ENCODE measurements around the gene LHPP. TPM values are rescaled to one million over a fixed set of nuclear protein-coding genes. Genes with fewer than 3 reads are reported as not detected.

Gene LHPP
- total and polyA plus RNA-seq, 3 donors from 2014 or later: 34.2 to 46.0 (median 45.0) TPM

GRCh38 chr10:124656541-124656940 is 194.9 kb downstream of the LHPP start:
- WGBS, 2 donors: 80 to 82% methylated on average over 6 of the region's 6 CpGs
- DNase-seq: no peak
- Histone ChIP-seq H3K4me1 (peaks cover 16% of the 10 kb centered on the region), H3K27me3 (no peaks in the 10 kb centered on the region), H3K27ac (no peak overlapping the region), H3K4me3 (no peak overlapping the region), H3K36me3 (ENCODE audit: low read depth, missing control alignments) (no peaks in the 10 kb centered on the region), H3K9me3 (no peaks in the 10 kb centered on the region)
- intact Hi-C loops (cut with DNase I; ENCODE audit: low total_unique reads): no loop called here
- no peak for TF ChIP-seq POLR2A (IDR thresholded peaks at IDR 0.05)

GRCh38 chr10:124657806-124658205 is 196.2 kb downstream of the LHPP start:
- Histone ChIP-seq H3K36me3 (ENCODE audit: low read depth, missing control alignments) (no peaks in the 10 kb centered on the region), H3K4me1 (peaks cover 13% of the 10 kb centered on the region), H3K27me3 (no peaks in the 10 kb centered on the region), H3K9me3 (no peaks in the 10 kb centered on the region), H3K27ac (peak overlapping the region; percentile 6 to 68), H3K4me3 (no peak overlapping the region)
- 67 to 85% methylated on average over 9 of the region's 9 CpGs for WGBS, 2 donors
- peak; percentile 50 for DNase-seq
- intact Hi-C loops (cut with DNase I; ENCODE audit: low total_unique reads): no loop called here
- TF ChIP-seq CTCF (IDR thresholded peaks at IDR 0.05) (no peak), POLR2A (IDR thresholded peaks at IDR 0.05) (no peak)

- Histone ChIP-seq H3K9me3 (no peaks in the 10 kb centered on the region), H3K4me1 (peaks cover 13% of the 10 kb centered on the region), H3K27ac (peak overlapping the region in 1 of 2 donors; percentile 6), H3K36me3 (ENCODE audit: low read depth, missing control alignments) (no peaks in the 10 kb centered on the region), H3K4me3 (no peak overlapping the region), H3K27me3 (no peaks in the 10 kb centered on the region)
- DNase-seq: no peak
- TF ChIP-seq POLR2A (IDR thresholded peaks at IDR 0.05): no peak
- TF ChIP-seq CTCF (IDR thresholded peaks at IDR 0.05): no peak
- 86 to 89% methylated on average over 12 of the region's 12 CpGs for WGBS, 2 donors
- intact Hi-C loops (cut with DNase I; ENCODE audit: low total_unique reads): no loop called here
Measured at GRCh38 chr10:124658591-124659242, 197.1 kb downstream of the LHPP start.

- Histone ChIP-seq H3K27ac (no peak overlapping the region), H3K9me3 (no peaks in the 10 kb centered on the region), H3K36me3 (ENCODE audit: low read depth, missing control alignments) (no peaks in the 10 kb centered on the region), H3K4me1 (peaks cover 13% of the 10 kb centered on the region), H3K4me3 (no peak overlapping the region), H3K27me3 (no peaks in the 10 kb centered on the region)
- DNase-seq: no peak
- intact Hi-C loops (cut with DNase I; ENCODE audit: low total_unique reads): no loop called here
- 69 to 83% methylated on average over 2 of the region's 2 CpGs for WGBS, 2 donors
- no peak for TF ChIP-seq CTCF (IDR thresholded peaks at IDR 0.05)
- TF ChIP-seq POLR2A (IDR thresholded peaks at IDR 0.05): no peak
Measured at GRCh38 chr10:124659380-124659779, 197.8 kb downstream of the LHPP start.

GRCh38 chr10:124660404-124661125 is 198.9 kb downstream of the LHPP start:
- intact Hi-C loops (cut with DNase I; ENCODE audit: low total_unique reads): no loop called here
- DNase-seq: no peak
- no peak overlapping the region for H3K4me3 ChIP-seq
- H3K4me1 ChIP-seq: peaks cover 15% of the 10 kb centered on the region
- TF ChIP-seq POLR2A (IDR thresholded peaks at IDR 0.05) (no peak), CTCF (IDR thresholded peaks at IDR 0.05) (no peak)
- H3K27me3 ChIP-seq: no peaks in the 10 kb centered on the region
- H3K36me3 ChIP-seq (ENCODE audit: low read depth, missing control alignments): no peaks in the 10 kb centered on the region
- 90 to 94% methylated on average over 9 to 12 of the region's 12 CpGs for WGBS, 2 donors
- H3K27ac ChIP-seq: no peak overlapping the region
- H3K9me3 ChIP-seq: no peaks in the 10 kb centered on the region
